M059J (cell line): ENCODE measurements around the gene PPP6C. TPM values are rescaled to one million over a fixed set of nuclear protein-coding genes. Genes with fewer than 3 reads are reported as not detected.
"Not testable (repeated sequence)": the region's sequence is repeated elsewhere in the genome, so short reads cannot be mapped to it uniquely, and the experiment has no call there.

ENCODE experiments used
- DNase-seq: peaks from one replicate; pipeline ENCODE4 v3.0.0-alpha.2; 2012; ENCODE audit warnings: low read depth
- total RNA-seq: library from RNA; depleted of rRNA; stranded (reverse); fragments of >200 nt; shearing (Covaris generic); gene quantifications from 2 replicates; pipeline ENCODE4 v1.2.3, GENCODE V29; 2014; rRNA removed

Gene PPP6C
- 63.9 and 67.0 TPM in 2 replicates for total RNA-seq

DNA sequence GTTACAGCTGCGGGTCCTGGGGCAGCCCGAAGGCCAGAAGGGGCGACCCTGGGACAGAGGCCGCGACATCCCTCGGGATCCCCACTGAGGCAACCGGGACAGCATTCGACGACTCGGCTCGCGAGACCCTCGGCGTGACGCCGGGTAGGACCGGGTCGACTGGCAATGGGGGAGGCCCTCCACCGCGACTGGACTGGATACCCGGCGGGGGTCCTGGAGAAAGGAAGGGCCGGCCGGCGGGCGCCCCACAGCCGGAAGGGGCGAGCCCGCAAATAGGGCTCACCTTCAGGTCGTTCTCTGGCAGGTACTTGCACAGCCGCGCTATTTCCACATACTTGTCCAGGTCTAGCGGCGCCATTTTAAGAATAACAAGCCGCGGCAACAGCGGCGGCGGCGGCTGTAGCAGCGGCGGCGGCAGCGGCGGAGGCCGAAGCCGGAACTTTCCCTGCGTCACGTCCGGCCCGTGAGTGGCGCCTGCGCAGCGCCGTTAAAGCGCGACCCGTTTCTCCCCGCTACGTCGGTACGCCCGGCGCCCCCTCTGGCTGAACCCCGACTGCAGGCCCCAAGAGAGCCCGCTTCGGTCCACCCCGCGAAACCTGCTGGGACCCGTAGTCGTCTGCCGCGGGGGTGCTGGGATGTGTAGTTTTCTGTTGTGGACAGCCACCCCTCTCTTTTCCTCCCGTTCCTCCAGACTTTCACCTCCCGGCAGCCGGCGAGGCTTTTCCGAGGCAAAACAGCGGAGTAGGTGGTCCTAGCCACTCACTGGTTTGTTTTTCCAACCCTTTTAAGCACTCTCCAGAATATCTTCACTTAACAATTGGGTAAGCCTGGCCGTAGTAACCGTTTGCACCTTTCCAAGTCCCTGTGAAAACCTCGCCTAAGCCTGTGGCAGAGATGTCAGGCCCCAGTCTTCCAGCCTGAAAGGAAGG, at the start of gene PPP6C:
Gene PPP6C, minus strand, starts transcription at position 443 of the 929 bp plus-strand sequence. Its CDS starts 85 bp downstream, at position 358.
- DNase-seq: peak; percentile 95

DNA sequence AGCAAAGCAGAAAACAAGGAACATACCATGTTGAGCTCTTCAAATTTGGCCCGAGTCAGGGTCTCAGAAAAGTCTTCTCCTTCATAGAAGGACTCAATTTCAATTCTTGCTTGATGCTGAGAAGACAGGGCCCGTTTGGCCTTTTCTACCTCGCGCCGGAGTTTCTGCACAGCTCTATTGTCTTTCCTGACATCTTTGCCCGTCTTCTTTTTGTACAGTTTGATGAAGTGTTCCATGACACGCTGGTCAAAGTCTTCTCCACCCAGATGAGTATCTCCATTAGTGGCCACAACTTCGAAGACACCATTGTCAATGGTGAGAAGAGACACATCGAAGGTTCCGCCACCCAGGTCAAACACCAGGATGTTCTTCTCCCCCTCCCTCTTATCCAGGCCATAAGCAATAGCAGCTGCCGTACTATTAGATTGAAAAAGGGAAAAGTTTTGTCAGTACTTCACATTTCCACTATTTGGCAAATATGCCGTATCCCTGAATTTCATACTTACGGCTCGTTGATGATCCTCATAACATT, 49.4 kb upstream of the PPP6C start:
- no peak for DNase-seq

DNA sequence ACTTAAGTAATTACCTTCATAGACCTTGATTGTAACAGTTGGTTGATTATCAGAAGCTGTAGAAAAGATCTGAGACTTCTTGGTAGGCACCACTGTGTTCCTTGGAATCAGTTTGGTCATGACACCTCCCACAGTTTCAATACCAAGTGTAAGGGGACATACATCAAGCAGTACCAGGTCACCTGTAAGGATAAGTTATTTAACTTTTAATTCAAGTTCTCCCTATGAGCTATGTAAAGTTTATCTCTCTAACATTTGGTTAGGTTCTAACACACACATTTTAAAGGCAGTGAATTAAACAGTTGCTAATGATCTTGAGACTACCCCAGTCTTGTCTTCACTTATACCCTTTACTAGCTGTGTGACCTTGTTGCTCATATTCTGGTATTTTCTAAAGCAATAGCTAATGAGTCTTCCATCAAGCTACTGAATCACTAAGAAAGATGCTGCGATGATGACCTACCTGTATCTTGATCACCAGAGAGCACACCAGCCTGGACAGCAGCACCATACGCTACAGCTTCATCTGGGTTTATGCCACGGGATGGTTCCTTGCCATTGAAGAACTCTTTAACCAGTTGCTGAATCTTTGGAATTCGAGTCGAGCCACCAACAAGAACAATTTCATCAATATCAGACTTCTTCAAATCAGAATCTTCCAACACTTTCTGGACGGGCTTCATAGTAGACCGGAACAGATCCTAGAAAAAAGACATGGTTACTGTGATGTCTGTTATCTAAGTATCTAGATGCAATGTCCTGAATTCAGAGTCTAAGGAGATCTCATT, 48.7 kb upstream of the PPP6C start:
- peak; percentile 4 for DNase-seq

DNA sequence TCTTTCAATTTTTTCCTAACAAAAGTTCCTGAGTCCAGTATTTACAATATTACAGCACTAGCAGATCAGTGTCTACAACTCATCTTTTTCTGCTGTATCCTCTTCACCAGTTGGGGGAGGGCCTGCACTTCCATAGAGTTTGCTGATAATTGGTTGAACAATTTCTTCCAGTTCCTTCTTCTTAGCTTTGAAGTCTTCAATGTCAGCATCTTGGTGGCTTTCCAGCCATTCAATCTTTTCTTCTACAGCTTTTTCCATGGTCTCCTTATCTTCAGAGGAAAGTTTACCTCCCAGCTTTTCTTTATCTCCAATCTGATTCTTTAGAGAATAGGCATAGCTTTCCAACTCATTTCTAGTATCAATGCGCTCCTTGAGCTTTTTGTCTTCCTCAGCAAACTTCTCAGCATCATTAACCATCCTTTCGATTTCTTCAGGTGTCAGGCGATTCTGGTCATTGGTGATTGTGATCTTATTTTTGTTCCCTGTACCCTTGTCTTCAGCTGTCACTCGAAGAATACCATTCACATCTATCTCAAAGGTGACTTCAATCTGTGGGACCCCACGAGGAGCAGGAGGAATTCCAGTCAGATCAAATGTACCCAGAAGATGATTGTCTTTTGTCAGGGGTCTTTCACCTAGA, 47.0 kb upstream of the PPP6C start:
- DNase-seq: peak; percentile 25

DNA sequence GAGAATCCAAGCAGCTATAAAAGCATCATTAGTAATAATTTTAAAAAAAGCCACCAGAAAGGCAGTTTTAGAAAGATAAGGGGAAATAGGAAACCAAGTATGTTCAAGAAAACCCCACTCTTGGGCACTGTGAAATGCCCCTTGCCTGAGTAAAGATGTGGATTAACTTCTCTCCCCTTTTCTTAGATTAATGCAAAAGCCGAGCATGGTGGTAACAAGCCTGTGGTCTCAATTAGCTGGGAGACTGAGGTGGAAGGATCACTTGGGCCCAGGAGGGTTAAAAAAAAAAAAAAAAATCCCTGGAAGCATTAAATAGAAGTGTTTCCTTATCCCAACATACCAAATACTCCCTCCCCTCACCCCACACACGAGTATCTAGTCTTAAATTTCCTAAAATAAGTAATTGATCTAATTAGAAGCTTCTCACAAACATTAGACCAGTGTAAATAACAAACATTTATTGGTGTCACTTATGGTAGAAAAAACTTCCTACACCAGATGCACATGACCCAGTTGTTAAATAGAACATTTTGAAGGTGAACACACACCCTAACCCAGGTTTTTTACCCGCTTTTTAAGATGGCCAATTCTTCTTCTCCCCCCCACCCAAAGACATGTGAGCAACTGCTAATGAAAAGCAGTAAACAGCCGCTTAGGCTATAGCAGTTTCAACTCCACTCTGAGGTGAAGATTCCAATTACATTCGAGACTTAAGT, 46.4 kb upstream of the PPP6C start:
- peak; percentile 8 for DNase-seq

DNA sequence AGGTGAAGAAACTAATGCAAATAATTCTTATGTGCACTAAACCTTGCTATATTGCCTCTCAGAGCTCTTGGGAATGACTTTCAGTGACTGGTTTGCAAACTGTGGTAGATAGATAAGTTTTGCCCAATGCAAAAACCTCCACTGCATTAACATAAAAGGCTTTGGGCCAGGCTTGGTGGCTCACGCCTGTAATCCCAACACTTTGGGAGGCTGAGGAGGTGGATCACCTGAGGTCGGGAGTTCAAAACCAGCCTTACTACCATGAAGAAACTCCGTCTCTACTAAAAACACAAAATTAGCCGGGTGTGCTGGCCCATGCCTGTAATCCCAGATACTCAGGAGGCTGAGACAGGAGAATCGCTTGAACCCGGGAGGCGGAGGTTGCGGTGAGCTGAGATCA, 44.5 kb upstream of the PPP6C start:
- DNase-seq: not testable (repeated sequence)

DNA sequence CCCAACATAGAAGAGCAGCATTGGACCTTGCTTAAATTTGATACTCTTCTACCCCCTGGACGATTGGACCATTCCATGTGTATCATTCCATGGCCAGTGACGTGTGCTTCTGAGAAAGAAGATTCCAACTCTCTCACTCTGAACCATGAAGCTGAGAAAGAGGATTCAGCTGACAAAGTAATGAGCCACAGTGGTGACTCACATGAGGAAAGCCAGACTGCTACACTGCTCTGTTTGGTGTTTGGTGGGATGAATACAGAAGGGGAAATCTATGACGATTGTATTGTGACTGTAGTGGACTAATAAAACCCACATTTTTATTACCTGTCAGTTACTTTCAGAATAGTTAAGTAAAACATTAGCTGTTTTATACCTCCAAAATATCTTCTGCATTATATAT, 44.1 kb upstream of the PPP6C start:
- peak; percentile 98 for DNase-seq

DNA sequence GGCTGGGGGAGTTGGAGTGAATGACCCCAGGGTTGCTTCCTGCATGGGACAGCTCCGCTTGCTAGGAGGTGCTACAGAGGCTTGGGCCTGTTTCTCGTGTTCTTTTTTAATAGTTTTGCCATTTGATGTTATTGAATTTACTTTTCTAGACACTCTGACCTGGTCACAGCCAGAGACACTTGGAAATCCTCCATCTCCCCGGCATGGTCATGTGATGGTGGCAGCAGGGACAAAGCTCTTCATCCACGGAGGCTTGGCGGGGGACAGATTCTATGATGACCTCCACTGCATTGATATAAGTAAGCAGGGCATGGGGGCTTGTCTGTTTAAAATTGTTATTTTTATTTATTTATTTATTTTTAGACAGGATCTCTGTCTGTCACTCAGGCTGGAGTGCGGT, 38.2 kb upstream of the PPP6C start:
- DNase-seq: no peak

DNA sequence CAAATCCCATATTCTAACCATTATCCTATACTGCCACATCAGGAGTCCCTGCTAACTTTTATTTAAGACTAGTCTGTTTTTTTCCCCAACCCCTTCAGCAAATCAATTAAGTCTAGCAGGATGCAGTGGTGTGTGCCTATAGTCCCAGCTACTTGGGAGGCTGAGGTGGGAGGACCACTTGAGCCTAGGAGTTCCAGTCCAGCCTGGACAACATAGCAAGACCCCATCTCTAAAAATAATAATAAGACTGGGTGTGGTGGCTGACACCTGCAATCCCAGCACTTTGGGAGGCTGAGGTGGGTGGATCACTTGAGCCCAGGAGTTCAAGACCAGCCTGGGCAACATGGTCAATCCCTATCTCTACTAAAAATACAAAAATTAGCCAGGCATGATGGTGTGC, 35.3 kb upstream of the PPP6C start:
- DNase-seq: not testable (repeated sequence)

DNA sequence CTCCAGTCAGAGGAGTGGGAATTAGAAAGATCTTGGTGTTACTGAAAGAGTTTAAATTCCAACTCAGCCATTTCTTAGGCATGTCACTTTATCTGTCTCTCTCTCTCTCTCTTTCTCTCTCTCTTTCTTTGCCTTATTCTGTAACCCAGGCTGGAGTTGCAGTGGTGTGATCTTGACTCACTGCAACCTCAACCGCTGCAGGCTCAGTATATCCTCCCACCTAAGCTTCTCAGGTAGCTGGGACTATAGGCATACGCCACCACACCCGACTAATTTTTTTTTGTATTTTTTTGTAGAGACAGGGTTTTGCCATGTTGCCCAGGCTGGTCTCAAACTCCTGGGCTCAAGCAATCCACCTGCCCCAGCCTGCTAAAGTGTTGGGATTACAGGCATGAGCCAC, 29.0 kb upstream of the PPP6C start:
- no peak for DNase-seq

DNA sequence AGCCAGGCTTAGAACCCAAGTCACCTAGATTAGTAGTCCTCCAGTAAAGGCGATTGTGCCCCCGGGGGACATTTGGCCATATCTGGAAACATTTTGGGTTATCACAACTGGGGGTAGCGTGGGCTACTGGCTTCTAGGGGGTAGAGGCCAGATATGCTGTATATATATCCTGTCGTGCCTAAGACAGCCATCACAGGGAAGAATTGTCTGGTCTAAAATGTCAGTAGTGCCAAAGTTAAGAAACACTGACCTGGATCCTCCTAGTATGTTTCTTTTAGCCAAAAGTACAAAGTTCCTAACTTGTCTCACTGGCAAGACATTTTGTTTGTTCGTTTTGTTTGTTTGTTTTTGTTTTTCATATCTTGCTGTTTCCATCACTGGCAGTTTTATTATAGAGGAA, 24.6 kb upstream of the PPP6C start:
- no peak for DNase-seq

DNA sequence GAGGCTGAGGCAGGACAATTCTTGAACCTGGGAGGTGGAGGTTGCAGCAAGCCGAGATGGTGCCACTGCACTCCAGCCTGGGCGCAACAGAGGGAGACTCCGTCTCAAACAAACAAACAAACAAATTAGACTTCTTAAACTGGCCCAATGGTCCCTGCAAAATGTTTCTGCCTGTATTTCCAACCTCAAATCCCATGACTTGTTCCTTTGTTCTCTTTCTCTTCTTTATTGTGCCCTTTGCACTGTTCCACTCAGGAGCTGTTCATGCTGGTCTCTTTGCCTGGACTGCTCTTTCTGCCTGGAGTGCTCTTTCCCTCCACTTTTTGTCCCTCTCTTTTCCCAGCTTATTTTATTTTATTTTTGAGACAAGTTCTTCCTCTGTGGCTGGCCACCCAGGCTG, 14.9 kb upstream of the PPP6C start:
- DNase-seq: no peak

DNA sequence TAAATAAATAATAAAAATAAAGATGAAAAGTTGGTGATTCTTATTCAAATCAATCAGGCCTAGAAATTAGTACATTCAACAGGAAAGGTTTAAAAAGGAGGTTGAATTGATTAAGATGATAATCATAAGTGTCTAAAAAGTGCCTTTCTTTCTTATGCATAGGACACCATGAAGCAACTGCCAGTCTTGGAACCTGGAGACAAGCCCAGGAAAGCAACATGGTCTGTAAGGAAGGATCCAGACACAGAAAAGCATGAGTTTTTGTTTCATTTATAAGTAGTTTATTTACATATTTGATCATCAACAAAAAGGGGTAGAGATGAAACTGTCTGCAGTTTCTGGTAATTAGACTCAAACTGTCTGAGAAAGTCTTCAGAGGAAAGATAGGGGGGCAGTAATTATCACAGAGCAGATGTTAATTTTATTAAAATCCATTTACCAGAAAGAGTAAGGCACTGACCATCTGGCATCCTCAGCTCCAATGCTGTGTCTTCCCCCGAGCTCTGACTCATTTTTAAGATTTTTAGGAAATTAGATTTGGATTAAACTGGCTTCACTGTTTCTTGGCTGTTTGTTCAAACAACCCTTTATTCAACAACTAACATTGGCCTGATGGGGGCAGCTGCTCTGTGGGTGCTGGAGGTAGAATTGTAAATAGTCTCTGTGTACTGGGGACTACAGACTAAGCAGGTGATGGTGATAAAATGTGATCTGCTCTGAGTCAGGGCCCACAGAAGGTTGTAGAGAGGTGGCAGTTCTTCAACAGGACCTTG, 13.4 kb upstream of the PPP6C start:
- no peak for DNase-seq

DNA sequence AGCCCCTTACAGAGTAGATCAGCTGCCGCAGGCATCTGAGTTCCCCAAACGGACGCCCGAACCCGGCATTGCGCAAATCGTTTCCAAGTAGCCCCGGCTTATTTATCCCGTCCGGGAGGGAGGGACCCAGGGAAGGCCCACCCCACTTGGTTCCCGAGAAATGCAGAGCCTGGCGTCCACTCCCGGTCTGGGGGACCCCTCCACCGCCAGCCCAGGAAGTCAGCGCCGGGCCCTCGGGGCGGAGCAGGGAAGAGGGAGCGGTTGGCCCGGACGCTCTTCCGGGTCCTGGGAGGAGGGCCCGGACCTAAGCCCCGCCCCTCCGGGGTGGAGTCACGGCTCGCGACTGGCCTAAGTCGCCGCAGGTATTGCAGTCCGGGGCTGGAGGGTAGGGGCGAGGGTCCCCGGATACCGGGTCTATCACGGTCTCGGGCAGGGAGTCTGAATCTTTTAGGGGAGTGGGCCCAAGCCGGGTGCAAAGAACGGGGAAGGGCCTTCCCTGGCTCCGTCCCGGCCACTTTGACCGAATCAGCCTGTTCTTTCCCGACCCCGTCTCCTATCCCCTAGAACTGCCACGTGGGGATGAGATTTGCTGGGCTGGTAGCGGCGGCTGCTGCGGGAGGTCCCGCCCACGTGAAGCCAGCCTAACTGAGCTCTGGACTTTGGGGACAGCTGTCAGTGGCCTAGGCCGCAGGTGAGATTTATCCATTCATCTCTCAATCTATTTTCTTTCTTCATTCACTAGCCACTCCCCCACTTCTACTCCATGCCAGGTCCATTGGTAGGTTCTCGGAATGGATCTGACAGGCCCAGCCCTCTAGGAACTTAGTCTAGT, 10.8 kb upstream of the PPP6C start, which contains the start of gene RABEPK:
Gene RABEPK, plus strand, starts transcription at position 327 of the 832 bp plus-strand sequence. CDS start 2,472 bp downstream, outside the sequence.
- DNase-seq: peak; percentile 96

DNA sequence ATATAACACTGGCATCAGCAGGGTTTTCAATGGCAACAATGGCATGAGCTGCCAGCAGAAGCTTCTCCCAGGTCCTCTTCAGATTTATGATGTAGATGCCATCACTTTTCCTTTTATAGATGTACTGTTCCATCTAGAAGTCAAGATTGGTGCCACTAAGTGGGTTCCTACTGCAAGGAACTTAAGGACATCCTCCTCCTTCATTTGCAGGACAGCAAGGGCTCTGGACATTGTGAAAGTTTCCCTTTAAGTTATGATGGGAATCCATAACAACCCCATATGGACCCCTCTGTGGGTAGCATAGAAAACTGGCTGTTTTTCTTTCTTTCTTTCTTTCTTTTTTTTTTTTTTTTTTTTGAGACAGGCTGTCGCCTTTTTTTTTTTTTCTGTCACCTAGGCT, 6.0 kb upstream of the PPP6C start:
- DNase-seq: not testable (repeated sequence)

DNA sequence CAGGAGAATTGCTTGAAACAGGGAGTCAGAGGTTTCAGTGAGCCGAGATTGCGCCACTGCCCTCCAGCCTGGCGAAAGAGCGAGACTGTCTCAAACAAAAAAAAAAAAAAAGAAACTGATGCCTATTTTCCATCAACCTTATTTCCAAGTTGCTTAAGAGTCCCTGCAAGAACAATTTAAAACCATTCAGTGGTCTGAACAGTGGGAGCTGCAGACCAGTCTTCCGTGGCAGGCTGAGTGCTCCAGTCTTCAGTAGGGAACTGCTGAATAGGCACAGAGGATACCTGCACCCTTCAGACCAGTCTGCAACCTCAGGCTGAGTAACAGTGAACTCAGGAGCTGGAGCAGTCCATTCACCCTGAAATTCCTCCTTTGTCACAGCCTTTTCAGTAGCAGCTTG, 4.9 kb upstream of the PPP6C start:
- DNase-seq: not testable (repeated sequence)

DNA sequence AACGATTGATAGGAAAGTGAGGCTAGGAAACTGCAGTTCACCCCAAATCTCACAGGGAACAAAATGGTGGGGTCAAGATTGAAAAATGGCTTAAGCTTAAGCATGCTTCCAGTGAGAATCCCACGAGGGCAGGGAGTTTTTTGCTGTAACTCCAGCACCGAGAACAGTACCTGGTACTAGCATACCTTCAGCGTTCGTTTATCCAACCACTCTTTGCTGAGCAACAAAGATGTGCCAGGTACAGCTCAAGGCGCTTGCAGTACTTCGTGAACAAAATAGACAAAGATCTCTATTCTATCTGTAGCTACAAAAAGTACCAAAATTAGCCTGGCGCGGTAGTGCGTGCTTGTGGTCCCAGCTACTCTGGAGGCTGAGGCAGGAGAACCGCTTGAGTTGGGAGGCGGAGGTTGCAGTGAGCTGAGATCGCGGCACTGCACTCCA, 778 bp upstream of the PPP6C start:
- no peak for DNase-seq

DNA sequence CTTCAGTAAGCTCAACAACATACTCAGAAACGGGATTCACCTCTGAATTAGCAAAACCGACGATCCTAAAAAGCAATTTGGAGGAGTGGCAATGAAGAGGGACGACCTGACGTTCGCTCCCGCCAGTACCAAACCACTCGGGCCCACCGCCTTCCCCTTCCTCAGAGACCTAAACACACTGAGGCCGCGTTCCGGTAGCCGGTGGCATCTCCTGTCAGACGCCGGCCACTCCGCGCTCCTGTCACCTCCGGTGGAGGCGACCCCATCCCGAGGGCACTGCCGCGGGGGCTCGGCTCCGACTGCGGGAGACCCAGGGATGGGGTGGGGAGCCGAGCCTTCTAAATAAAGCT, 617 bp downstream of the PPP6C start:
- DNase-seq: peak; percentile 18

DNA sequence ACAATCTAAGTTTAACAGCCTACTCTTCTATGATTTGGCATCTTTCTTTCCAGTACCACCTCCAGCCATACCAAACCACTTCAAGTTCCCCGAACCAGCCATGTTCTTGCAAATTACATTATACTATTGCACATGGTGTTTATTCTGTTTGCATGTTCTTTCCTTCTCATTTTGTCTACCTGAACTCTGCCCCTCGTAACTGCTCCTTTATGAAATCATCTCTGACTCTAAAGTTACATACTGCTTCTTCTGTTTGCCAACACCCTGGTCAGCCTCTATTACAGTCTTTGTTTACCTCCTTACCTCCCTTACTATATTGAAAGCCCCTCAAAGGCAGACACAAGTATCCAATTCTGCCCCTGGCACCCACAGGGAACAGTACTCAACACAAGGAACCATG, 6.0 kb downstream of the PPP6C start:
- no peak for DNase-seq
